GM21526 (cell line): ENCODE data around the gene RFNG.
A peak's percentile ranks its signal among the peaks of the same experiment; 100 is the strongest.
"Not testable (repeated sequence)": the region's sequence is repeated elsewhere in the genome, so short reads cannot be mapped to it uniquely, and the experiment has no call there.

Source experiments
- ATAC-seq: cut with Tn5 transposase; IDR thresholded peaks from one replicate; pipeline ENCODE4 v1.9.1; 2021; ENCODE audit warnings: moderate library complexity; ENCODE audit not compliant: unreplicated experiment, low FRiP score

Gene RFNG

GRCh38 chr17:82047379-82047778 is 4.2 kb downstream of the RFNG start:
- no peak for ATAC-seq

- no peak for ATAC-seq
These were observed 4.7 kb downstream of the RFNG start for GRCh38 chr17:82046903-82047302.

- no peak for ATAC-seq
These were observed 5.6 kb downstream of the RFNG start for GRCh38 chr17:82045936-82046484.

DNA sequence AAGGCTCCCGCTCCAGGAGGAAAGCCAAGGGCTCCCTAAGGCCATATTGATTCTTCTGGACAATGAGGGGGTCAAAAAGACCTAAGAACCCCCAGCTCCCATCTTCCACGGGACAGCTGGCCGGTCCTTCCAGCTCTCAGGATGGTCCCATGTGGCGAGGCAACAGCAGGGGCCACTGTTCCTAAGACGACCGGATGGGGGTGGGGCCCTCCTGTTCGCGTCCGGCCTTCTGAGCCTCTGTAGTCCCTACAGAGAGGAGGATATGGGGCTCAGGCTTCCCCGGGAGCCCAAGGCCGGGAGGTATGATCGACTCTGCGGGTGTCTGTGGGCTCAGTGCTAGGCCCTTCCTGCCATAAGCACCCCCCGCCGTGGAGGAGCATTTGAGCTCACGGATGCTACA is 8.1 kb downstream of the RFNG start:
- no peak for ATAC-seq

DNA sequence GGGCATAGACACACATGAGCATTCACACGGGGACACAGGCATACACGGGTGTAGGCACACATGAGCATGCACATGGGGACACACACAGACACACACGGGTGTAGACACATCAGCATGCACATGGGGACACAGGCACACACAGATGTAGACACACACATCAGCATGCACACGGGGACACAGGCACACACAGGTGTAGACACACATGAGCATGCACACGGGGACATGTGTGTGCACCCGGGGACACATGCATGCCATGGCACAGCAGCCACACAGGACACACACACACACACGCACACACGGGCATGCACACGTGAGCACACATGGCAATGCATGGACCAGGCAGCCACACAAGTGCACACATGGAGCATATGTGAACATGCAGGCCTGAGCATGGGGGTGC is 9.0 kb downstream of the RFNG start:
- ATAC-seq = no peak

GRCh38 chr17:82041144-82041814 is 10.3 kb downstream of the RFNG start:
- no peak for ATAC-seq

DNA sequence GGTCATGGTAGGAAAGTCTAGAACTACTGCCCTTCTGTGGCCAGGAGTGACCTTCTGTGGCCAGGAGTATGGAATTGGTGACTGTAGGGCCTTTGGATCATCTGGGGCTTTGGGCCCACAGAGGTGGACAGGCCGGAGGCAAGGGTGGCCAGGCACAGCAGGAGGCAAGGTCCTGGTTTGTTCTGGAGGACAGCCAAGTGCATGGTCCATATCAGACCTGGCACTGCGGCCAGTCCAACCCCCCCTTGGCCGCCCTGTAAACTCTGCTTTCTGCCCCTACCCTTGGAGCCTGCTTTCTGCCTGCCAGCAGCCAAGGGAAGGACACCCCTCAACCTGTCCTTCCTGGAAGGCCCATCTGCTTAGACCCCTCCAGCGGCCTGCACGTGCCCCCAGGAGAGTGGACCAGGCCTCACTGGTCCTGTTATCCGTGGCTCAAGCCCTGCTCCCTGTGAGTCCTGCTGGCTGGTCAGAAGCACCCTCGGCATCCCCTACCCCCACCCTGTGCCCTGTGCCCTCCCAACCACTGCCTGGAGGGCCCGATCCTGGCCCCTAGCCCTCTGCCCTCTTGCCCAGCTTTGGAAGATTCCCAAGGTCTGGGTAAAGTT is 11.8 kb downstream of the RFNG start:
- no peak for ATAC-seq

- ATAC-seq = not testable (repeated sequence)
These were observed 12.7 kb downstream of the RFNG start for GRCh38 chr17:82038796-82039409.

DNA sequence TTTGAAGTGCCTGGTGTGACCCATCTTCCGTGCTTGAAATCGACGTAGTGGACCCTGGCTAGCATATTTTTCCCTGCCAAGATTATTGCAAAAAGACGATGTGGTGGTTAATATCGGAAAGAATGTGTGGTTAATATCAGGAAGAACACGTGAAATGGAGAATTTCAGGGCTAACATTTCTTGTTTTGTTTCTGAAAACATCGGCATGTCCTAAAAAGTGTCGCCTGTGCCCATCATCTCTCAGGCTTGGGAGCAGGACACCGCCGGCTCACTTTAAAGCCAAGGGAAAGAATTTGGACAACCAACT is 13.8 kb downstream of the RFNG start:
- no peak for ATAC-seq

DNA sequence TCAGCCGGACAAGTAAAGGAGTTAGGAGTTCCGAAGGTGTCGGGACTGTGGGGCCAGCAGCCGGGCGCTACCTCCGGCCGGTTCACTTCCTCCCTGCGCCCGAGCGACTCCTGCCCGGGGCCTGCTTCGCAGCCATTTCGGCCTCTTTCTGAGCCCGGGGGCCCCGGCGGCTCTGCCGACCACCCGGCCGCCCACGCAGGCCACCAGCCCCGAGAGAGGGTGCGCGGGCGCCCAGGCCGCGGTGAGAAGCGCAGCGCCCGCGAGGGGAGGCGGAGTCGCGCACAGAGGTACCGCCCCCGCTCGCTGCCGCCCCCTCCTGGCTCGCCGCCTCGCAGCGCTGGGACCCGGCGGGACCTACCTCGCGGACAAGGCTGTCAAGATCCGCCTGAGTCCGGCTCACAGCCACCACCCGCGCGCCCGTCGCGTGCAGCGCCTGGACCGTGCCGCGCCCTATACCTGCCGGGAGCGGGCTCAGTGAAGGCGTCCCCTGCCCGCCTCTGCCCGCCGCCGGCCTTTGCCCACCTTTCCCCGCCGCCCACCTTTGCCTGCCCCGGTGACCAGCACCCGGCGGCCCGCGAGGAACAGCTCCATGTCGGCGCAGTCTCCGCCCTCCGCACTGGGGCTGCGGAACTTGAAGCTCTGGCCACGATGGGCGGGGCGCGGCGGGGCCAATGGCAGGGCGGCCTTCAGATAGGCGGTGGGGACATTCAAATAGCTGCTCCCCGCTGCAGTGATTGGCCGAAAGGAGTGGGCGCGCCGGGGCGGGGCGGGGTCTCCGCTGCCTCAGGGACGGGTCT is 14.3 kb downstream of the RFNG start, which contains the start of gene DCXR:
TSS of gene DCXR (minus strand) at position 606 of the 797 bp plus-strand sequence. CDS start at position 591, 15 bp downstream.
- ATAC-seq = peak; percentile 79

- ATAC-seq = no peak
These were observed 14.9 kb downstream of the RFNG start for GRCh38 chr17:82036634-82037091.

DNA sequence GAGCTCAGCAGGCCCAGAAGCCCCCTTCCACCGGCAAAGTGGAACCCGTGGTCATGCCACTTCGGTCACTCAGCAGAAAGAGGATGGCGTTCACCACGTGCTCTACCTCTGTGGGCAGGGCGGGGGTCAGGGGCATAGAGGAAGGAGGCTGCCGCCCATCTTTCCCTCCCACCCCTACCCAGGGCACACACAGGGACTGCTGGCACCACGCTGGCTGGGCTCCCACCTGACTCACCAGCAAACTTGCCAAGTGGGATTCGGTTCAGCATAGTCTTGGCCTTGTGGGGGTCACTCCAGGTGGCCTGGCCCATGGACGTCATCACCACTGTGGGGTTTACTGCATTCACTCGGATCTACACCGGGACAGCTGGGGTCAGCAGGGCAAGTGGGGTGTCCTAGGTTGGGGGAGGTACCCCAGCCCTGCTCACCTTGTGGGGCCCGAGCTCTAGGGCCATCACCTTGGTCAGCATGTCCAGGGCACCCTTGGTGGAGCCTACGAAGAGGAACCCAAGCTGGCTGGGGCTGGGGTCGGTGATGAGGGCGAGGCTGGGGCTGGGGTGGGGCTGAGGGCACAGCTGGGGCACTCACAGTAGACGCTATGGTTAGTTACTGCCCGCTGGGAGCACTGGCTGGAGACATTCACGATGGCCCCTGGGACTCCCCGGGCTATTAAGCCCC is 15.5 kb downstream of the RFNG start:
- no peak for ATAC-seq

- no peak for ATAC-seq
These were observed 16.1 kb downstream of the RFNG start for GRCh38 chr17:82035488-82035887.

GRCh38 chr17:82034371-82035011 is 17.1 kb downstream of the RFNG start:
- ATAC-seq = no peak

GRCh38 chr17:82033359-82034085 is 18.1 kb downstream of the RFNG start:
- no peak for ATAC-seq

DNA sequence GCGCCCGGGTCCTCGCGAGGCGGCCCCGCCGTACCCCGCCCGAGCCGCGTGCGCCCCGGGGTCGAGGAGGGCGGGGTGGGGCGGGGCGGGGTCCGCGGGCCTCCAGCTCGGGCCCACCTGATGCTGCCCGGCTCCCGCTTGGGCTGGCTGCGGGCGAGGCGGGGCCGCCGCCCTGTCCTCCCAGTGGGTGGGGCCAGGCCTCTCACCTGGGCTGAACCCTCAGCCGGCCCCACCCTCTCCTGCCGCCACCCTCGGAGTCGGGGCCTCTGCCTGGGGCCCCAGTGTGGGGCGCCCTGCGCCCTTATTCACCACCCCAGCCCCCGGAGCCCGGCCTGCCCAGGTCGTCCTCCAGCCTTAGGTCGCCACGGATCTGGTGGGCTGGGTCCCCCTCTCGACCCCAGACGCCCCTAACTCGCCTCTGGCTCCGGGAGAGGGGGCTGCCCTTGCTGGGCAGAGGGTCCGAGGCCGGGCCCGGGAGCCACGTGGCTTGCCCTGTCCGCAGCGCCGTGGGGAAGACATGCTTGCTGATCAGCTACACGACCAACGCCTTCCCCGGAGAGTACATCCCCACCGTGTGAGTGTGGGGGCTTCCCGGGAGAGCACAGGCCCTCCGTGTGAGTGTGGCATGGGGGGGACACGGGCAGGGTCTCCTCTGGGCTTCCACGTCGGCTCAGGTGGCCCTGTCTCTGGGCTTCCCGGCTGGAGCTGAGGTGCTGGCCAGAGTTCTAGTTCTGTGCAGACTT is 19.6 kb downstream of the RFNG start:
- no peak for ATAC-seq

DNA sequence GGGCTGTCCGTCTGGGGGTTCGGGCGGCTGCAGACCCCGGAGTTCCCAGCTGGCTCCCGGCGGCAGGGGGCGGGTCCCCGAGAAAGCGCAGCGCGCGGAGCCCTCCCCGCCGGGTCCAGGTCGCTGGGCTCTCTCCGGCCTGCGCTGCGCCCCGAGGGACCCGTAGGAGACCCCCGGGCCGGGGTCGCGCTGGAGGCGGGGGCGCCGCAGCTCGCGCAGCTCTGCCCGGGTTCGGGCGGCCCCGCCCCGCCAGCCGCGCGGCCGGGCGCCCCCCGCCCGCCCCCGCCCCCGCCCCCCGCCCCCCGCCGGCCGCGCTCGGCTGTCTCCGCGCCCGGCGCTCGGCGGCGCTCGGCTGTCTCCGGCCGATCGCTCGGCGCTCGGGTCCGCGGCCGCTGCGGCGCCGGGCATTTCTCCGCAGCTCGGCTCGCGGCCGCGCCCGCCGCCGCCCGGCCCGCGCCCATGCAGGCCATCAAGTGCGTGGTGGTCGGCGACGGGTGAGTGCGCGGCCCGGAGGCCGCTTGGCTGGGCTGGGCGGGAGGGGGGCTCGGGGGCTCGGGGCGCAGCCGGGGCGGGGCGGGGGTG is 20.2 kb downstream of the RFNG start, which contains the start of gene RAC3:
TSS of gene RAC3 (plus strand) at position 376 of the 582 bp plus-strand sequence. CDS start at position 460, 84 bp downstream.
- ATAC-seq = no peak
